HepG2 (cell line): ENCODE measurements around the gene HDDC3. TPM values are rescaled to one million over a fixed set of nuclear protein-coding genes. Genes with fewer than 3 reads are reported as not detected.

ENCODE experiments used
- ATAC-seq: fragments of 200-7000 bp; cut with Tn5 transposase; 3 replicates; pipeline ENCODE4 v1.9.1; 2020; ENCODE audit warnings: mild to moderate bottlenecking, moderate library complexity
- BruUV-seq: library from RNA; stranded (reverse); fragments of 400-500 nt; replicated peaks from 2 replicates; lab custom pipeline; 2021; lab: Mats Ljungman, UMichigan
- CTCF ChIA-PET: fragments of 300-600 bp; formaldehyde crosslinking; extraction: SDS; loops from one replicate; lab custom pipeline; 2021; ENCODE audit warnings: low total read pairs, inconsistent platforms, low intra/inter-chr PET ratio; lab: Yijun Ruan, JAX
- POLR2A ChIA-PET: fragments of 350-600 bp; sonication (Branson Sonifier 250); formaldehyde crosslinking; loops from one replicate; lab custom pipeline; 2020; ENCODE audit warnings: antibody characterized with exemption, inconsistent platforms; lab: Yijun Ruan, JAX
- DNase-seq: peaks from one replicate; pipeline ENCODE4 v3.0.0-alpha.2; 2015; ENCODE audit warnings: low spot score
- FAIRE-seq: peaks from 3 replicates; lab custom pipeline; 2011; peaks lifted over from hg19 to GRCh38; lab: Jason Lieb, UNC
- H2AFZ ChIP-seq: one replicate; pipeline ENCODE4 v1.6.1; 2011; ENCODE audit warnings: low read length, inconsistent platforms
- H3K27ac ChIP-seq: fragments of 300-600 bp; 3 replicates; pipeline ENCODE4 v1.8.0; 2011; ENCODE audit warnings: mixed run types, mild to moderate bottlenecking, mixed read lengths, low read length, inconsistent platforms; ENCODE audit not compliant: insufficient read depth; ENCODE audit errors: extremely low read length
- H3K27me3 ChIP-seq, 2 experiments: fragments of 200-600 bp in 1 of 2; 2 replicates in 1 of 2; 3 replicates in 1 of 2; pipeline versions ENCODE4 v1.6.0 to v1.8.0; 2011; ENCODE audit warnings: low read length in 2 of 2, mild to moderate bottlenecking in 2 of 2, moderate library complexity in 2 of 2, inconsistent platforms in 1 of 2; ENCODE audit not compliant: insufficient read depth in 2 of 2, control insufficient read depth in 1 of 2
- H3K36me3 ChIP-seq, 2 experiments: fragments of 200-600 bp in 1 of 2; replicated peaks in 1 of 2; 2 replicates in 1 of 2; 3 replicates in 1 of 2; pipeline versions ENCODE4 v1.5.1 to v1.8.0; 2011; ENCODE audit warnings: low read length in 2 of 2, inconsistent platforms in 1 of 2; ENCODE audit not compliant: insufficient read depth in 2 of 2, control insufficient read depth in 1 of 2
- H3K4me1 ChIP-seq: 2 replicates; pipeline ENCODE4 v1.5.1; 2012; ENCODE audit warnings: low read length, inconsistent platforms; ENCODE audit not compliant: insufficient read depth
- H3K4me2 ChIP-seq: 2 replicates; pipeline ENCODE4 v1.6.0; 2011; ENCODE audit warnings: low read depth, low read length, inconsistent platforms
- H3K4me3 ChIP-seq, 3 experiments: fragments of 200-600 bp in 1 of 3; sonication (generic), shearing (Covaris generic) in 1 of 3; replicated peaks in 1 of 3; 2 replicates each; pipeline ENCODE4 v1.5.1; 2011 to 2016; ENCODE audit warnings: low read length in 3 of 3, inconsistent platforms in 2 of 3, low read depth in 2 of 3, mild to moderate bottlenecking in 2 of 3, control low read depth in 1 of 3, mixed read lengths in 1 of 3; ENCODE audit not compliant: insufficient read depth in 1 of 3
- H3K79me2 ChIP-seq: one replicate; pipeline ENCODE4 v1.6.1; 2011; ENCODE audit warnings: low read length, inconsistent platforms; ENCODE audit not compliant: insufficient read depth
- H3K9ac ChIP-seq: 2 replicates; pipeline ENCODE4 v1.6.0; 2011; ENCODE audit warnings: mild to moderate bottlenecking, low read depth, low read length, inconsistent platforms; ENCODE audit not compliant: insufficient read depth
- H3K9me3 ChIP-seq: 2 replicates; pipeline ENCODE4 v1.5.1; 2012; ENCODE audit warnings: mild to moderate bottlenecking, low read length
- H4K20me1 ChIP-seq: 2 replicates; pipeline ENCODE4 v1.6.0; 2011; ENCODE audit warnings: inconsistent platforms, mild to moderate bottlenecking, low read length, moderate library complexity; ENCODE audit not compliant: insufficient read depth
- ARID2 ChIP-seq: sonication (generic); formaldehyde crosslinking; IDR thresholded peaks from 2 replicates; pipeline ENCODE4 v1.8.1; 2022; ENCODE audit warnings: mild to moderate bottlenecking, missing genetic modification reagents, borderline replicate concordance
- NAIF1 ChIP-seq: sonication (generic); formaldehyde crosslinking; IDR thresholded peaks from 2 replicates; pipeline ENCODE4 v1.5.0; 2020; ENCODE audit warnings: mild to moderate bottlenecking, missing genetic modification reagents, borderline replicate concordance
- NFE2L1 ChIP-seq: sonication (generic); formaldehyde crosslinking; IDR thresholded peaks from 2 replicates; pipeline ENCODE4 v1.4.0; 2020; ENCODE audit warnings: missing genetic modification reagents, mild to moderate bottlenecking, borderline replicate concordance
- NFIC ChIP-seq: IDR thresholded peaks from 2 replicates; pipeline ENCODE4 v1.6.1; 2012; ENCODE audit warnings: mild to moderate bottlenecking, low read length, inconsistent platforms
- NPAS2 ChIP-seq: sonication (generic); formaldehyde crosslinking; IDR thresholded peaks from 2 replicates; pipeline ENCODE4 v1.8.0; 2022; ENCODE audit warnings: mild to moderate bottlenecking, missing genetic modification reagents, borderline replicate concordance
- SKI ChIP-seq: fragments of 450-650 bp; IDR thresholded peaks from one replicate; pipeline ENCODE4 v1.6.1; 2018; ENCODE audit warnings: mild to moderate bottlenecking; ENCODE audit not compliant: partially characterized antibody
- YY1 ChIP-seq: IDR thresholded peaks from 2 replicates; pipeline ENCODE4 v1.6.1; 2011; ENCODE audit warnings: low read length, low read depth, moderate library complexity, mild to moderate bottlenecking; ENCODE audit not compliant: insufficient read depth, insufficient replicate concordance
- ZNF317 ChIP-seq: sonication (generic); formaldehyde crosslinking; IDR thresholded peaks from 2 replicates; pipeline ENCODE4 v1.5.0; 2020; ENCODE audit warnings: mild to moderate bottlenecking, missing genetic modification reagents
- ZNF562 ChIP-seq: sonication (generic); formaldehyde crosslinking; IDR thresholded peaks from 2 replicates; pipeline ENCODE4 v1.8.0; 2022; ENCODE audit warnings: missing genetic modification reagents, borderline replicate concordance
- ZNF615 ChIP-seq: sonication (generic); formaldehyde crosslinking; IDR thresholded peaks from 2 replicates; pipeline ENCODE4 v1.5.0; 2020; ENCODE audit warnings: mild to moderate bottlenecking, missing genetic modification reagents, borderline replicate concordance
- ZNF781 ChIP-seq: sonication (generic); formaldehyde crosslinking; IDR thresholded peaks from 2 replicates; pipeline ENCODE4 v1.5.1; 2020; ENCODE audit warnings: borderline replicate concordance, mild to moderate bottlenecking, missing genetic modification reagents; ENCODE audit errors: not compliant biosample characterization
- ZNF816 ChIP-seq: sonication (generic); formaldehyde crosslinking; IDR thresholded peaks from 2 replicates; pipeline ENCODE4 v1.8.0; 2022; ENCODE audit warnings: missing genetic modification reagents, mild to moderate bottlenecking, borderline replicate concordance
- ZNF891 ChIP-seq: sonication (generic); formaldehyde crosslinking; IDR thresholded peaks from 2 replicates; pipeline ENCODE4 v1.5.0; 2020; ENCODE audit warnings: mild to moderate bottlenecking, missing genetic modification reagents
- ZSCAN12 ChIP-seq: sonication (generic); formaldehyde crosslinking; IDR thresholded peaks from 2 replicates; pipeline ENCODE4 v1.9.0; 2021; ENCODE audit warnings: mild to moderate bottlenecking, missing genetic modification reagents
- WGBS: methylation state at CpG from one replicate; pipeline ENCODE4 v1.1.6; 2017; ENCODE audit warnings: low lambda C conversion rate; 5-methylcytosine and 5-hydroxymethylcytosine counted together
- in situ Hi-C: cut with HindIII; loops from 2 replicates; pipeline ENCODE4 v1.10.0; 2017; ENCODE audit warnings: low pct_unique_long_range_greater_than_20kb; ENCODE audit not compliant: extremely low pct_ligation_motif_present
- intact Hi-C: fragments of 100-400 bp; cut with micrococcal nuclease; formaldehyde crosslinking; loops from one replicate; pipeline ENCODE4 v1.10.0; 2022; ENCODE audit not compliant: unreplicated experiment
- polyA plus RNA-seq, 8 experiments: library from polyadenylated mRNA; depleted of rRNA in 3 of 8; stranded (reverse) in 7 of 8; unstranded in 1 of 8; fragments of >200 nt; fragmentation: Illumina TruSeq in 4 of 8; extraction: Trizol in 4 of 8; gene quantifications; 2 replicates each; pipeline versions ENCODE4 v1.2.1 to v1.2.3, GENCODE V29; 2011 to 2016; ENCODE audit warnings: low read depth in 4 of 8, missing spikeins in 1 of 8, mixed read lengths in 1 of 8; ENCODE audit not compliant: insufficient read depth in 1 of 8
- total RNA-seq, 5 experiments: library from RNA; depleted of rRNA; stranded (reverse); fragments of >200 nt; fragmentation: Illumina TruSeq; extraction: Trizol; gene quantifications; 2 replicates each; pipeline ENCODE4 v1.2.3, GENCODE V29; 2016; ENCODE audit warnings: low read depth in 1 of 5
- TF ChIP-seq, protein P1 (sequence below): sonication (generic); formaldehyde crosslinking; IDR thresholded peaks from 2 replicates; pipeline ENCODE4 v1.4.0; 2020; ENCODE audit warnings: mild to moderate bottlenecking, missing genetic modification reagents
- TF ChIP-seq, protein P2 (sequence below): sonication (generic); formaldehyde crosslinking; IDR thresholded peaks from 2 replicates; pipeline ENCODE4 v1.4.0; 2020; ENCODE audit warnings: missing genetic modification reagents

The HDDC3 gene
- total and polyA plus RNA-seq, 2 of the 13 experiments (the other 11 are each of a cell fraction or from before 2014, with no cell fraction given), result 18.7 to 28.3 TPM

DNA sequence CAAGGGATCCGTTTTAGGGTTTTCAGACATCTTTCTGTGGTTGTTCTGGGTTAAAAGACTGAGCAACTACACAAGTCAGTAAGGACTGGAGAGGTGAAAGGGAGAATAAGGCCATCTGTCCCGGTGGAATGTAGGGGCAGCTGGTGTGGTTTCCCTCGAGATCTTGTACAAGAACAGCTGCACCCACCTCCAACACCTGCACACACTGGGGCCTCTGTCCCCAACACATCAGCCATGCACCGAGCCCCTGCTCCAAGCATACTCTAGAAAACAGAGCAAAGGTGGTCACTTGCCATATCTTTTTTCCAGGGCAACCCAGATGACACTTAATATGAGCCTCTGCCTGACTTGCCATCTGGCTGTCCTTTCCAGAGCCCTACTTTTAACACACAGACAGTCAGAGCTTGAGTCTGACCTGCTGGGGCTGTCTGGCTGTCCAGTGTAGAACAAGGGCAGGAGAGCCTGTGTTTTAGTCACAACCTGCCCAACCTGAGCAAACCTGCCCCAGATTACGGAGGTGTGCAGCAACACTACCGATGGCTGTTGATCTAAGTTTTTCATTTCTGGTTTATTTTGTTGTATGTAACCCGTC lies 17.0 kb downstream of the HDDC3 start (continued):
- TF ChIP-seq, protein P1, sequence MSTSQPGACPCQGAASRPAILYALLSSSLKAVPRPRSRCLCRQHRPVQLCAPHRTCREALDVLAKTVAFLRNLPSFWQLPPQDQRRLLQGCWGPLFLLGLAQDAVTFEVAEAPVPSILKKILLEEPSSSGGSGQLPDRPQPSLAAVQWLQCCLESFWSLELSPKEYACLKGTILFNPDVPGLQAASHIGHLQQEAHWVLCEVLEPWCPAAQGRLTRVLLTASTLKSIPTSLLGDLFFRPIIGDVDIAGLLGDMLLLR (CRISPR knock-in tag), result no peak
- no peak for TF ChIP-seq ZNF816 (CRISPR knock-in tag)

DNA sequence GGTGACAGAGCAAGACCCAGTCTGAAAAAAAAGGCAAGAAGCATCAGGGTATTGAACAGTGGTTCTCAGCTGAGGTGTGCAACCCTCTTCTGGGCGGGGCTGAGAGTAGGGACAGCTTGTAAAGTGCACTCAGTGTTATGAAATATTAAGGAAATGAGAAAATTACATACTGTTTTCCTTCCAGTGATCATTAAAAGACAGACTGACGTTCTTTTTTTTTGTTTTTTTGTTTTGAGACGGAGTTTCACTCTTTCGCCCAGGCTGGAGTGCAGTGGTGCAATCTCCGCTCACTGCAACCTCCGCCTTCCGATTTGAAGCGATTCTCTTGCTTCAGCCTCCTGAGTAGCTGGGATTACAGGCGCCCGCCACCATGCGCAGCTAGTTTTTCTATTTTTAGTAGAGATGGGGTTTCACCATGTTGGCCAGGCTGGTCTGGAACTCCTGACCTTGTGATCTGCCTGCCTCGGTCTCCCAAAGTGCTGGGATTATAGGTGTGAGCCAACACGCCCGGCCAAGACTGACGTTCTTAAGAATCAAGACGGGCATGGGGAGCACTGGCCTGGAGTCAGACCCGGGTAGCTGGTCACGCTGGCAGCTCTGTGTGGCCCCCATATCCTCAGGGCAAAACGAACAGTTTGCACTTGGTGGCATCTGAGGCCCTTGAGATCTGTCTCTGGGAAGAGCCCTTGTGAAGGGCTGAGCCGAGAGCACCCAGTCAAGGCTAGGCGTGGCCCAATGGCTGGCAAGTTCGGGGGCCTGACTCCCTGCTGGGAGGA lies 17.9 kb downstream of the HDDC3 start:
- H2AFZ ChIP-seq, result no peak overlapping the region
- in situ Hi-C loops (no loop called here), intact Hi-C loops (no loop called here)
- no peak for FAIRE-seq
- ChIA-PET CTCF (no interaction called here), POLR2A (interaction anchor here (0.9 kb wide), 1 partner anchor 11 kb away, joined by 3 read pairs; no protein-coding TSS in a partner anchor)
- no peak for DNase-seq
- H3K79me2 ChIP-seq, result no peaks in the 10 kb centered on the region
- H3K4me3 ChIP-seq, result no peak overlapping the region
- no peak overlapping the region for H3K4me2 ChIP-seq
- no peak overlapping the region for H3K9ac ChIP-seq
- no peaks in the 10 kb centered on the region for H3K9me3 ChIP-seq
- no TSS peak for BruUV-seq
- peaks cover 34 to 80% of the 10 kb centered on the region in 2 experiments; a peak in 4 of 5 replicates for H3K36me3 ChIP-seq
- no peaks in the 10 kb centered on the region for H4K20me1 ChIP-seq
- no peaks in the 10 kb centered on the region for H3K27me3 ChIP-seq
- no peak overlapping the region for H3K27ac ChIP-seq
- WGBS, result 97% methylated on average over 19 of the region's 22 CpGs
- no peaks in the 10 kb centered on the region for H3K4me1 ChIP-seq
- ATAC-seq, result no peak
- TF ChIP-seq ZSCAN12, result no peak
- TF ChIP-seq ARID2 (CRISPR knock-in tag), result no peak
- no peak for TF ChIP-seq NPAS2 (CRISPR knock-in tag)
- TF ChIP-seq, protein P2, sequence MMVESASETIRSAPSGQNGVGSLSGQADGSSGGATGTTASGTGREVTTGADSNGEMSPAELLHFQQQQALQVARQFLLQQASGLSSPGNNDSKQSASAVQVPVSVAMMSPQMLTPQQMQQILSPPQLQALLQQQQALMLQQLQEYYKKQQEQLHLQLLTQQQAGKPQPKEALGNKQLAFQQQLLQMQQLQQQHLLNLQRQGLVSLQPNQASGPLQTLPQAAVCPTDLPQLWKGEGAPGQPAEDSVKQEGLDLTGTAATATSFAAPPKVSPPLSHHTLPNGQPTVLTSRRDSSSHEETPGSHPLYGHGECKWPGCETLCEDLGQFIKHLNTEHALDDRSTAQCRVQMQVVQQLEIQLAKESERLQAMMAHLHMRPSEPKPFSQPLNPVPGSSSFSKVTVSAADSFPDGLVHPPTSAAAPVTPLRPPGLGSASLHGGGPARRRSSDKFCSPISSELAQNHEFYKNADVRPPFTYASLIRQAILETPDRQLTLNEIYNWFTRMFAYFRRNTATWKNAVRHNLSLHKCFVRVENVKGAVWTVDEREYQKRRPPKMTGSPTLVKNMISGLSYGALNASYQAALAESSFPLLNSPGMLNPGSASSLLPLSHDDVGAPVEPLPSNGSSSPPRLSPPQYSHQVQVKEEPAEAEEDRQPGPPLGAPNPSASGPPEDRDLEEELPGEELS (CRISPR knock-in tag), result no peak
- no peak for TF ChIP-seq NFE2L1 (CRISPR knock-in tag)
- TF ChIP-seq YY1, result no peak
- no peak for TF ChIP-seq ZNF891 (CRISPR knock-in tag)
- no peak for TF ChIP-seq ZNF317 (CRISPR knock-in tag)
- no peak for TF ChIP-seq SKI
- TF ChIP-seq NAIF1 (CRISPR knock-in tag), result no peak
- no peak for TF ChIP-seq ZNF781 (CRISPR knock-in tag)
- TF ChIP-seq ZNF615, result no peak
- no peak for TF ChIP-seq NFIC
- TF ChIP-seq ZNF562 (CRISPR knock-in tag), result no peak
